H1 (cell line): ENCODE measurements around the gene IL23A.

Source experiments
- CEBPB ChIP-seq: IDR thresholded peaks from 2 replicates; pipeline ENCODE4 v1.6.1; 2012; ENCODE audit warnings: low read depth, low read length
- CTCF ChIP-seq, 3 experiments: IDR thresholded peaks; 1 replicate in 2 of 3; 2 replicates in 1 of 3; pipeline versions ENCODE4 v1.5.1 to v1.6.1; 2011; ENCODE audit warnings: low read length in 3 of 3, mild to moderate bottlenecking in 3 of 3, inconsistent platforms in 2 of 3, low read depth in 1 of 3, moderate library complexity in 1 of 3; ENCODE audit not compliant: insufficient read depth in 1 of 3; ENCODE audit errors: control extremely low read depth in 1 of 3
- EGR1 ChIP-seq: IDR thresholded peaks from 2 replicates; pipeline ENCODE4 v1.6.1; 2011; ENCODE audit warnings: low read depth, low read length, borderline replicate concordance
- GABPA ChIP-seq: IDR thresholded peaks from 2 replicates; pipeline ENCODE4 v1.6.1; 2011; ENCODE audit warnings: mild to moderate bottlenecking, low read length, moderate library complexity, borderline replicate concordance; ENCODE audit not compliant: insufficient read depth
- POLR2AphosphoS5 ChIP-seq: IDR thresholded peaks from 2 replicates; pipeline ENCODE4 v1.6.1; 2011; ENCODE audit warnings: low read depth, low read length
- RFX5 ChIP-seq: IDR thresholded peaks from 2 replicates; pipeline ENCODE4 v1.6.1; 2011; ENCODE audit warnings: low read depth, low read length, improper control_type of control experiment, borderline replicate concordance
- RNF2 ChIP-seq: fragments of 200-900, 300-1000 bp; sonication (generic); IDR thresholded peaks from 2 replicates; pipeline ENCODE4 v1.7.1; 2016; ENCODE audit warnings: borderline replicate concordance, low read depth, mild to moderate bottlenecking, antibody characterized with exemption, low read length; ENCODE audit not compliant: poor library complexity, severe bottlenecking; ENCODE audit errors: missing control alignments

DNA sequence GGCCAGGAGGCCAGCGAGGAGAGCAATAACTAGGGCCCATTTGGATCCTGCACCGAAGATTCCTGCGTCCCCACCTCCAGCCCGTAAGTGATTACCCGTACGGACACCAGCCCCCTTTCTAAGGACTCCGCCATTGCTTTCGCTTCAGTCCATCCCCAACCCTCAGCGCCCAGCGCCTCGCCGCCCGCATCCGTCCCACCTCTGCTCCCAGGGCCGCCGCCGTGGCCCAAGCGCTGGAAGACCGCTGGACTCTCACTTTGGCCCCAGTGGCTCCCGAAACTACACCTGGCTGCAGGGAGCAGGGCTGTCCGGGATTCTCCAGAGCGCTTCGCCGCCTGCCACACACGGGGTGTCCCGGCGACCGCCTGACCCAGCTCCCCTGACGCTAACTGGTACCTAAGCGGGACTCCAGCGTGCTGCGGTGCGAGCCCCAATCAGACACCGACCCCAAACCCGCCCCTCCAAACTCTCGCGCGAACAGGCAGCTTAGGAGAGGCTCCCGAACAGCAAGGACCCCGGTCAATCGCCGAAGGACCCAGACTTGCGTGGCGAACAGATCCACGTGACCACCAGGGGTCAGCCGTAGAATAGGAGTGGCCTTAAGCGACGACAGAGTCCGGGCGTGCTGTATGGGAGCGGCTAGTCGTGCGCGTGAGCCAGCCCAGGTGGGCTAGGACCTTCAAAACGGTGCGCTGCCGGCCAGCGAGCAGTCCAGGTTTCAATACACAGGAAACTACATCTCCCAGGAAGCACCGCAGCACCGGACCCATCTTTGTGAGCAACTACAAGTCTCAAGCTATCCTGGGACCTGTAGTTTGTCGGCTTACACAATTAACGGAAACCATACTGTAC, 22.8 kb upstream of the IL23A start, which contains the start of gene CNPY2:
- TF ChIP-seq EGR1 (no peak), CEBPB (no peak), CTCF (IDR thresholded peaks at IDR 0.05; ENCODE audit: control extremely low read depth in 1 of 3, insufficient read depth in 1 of 3, low read depth in 1 of 3, low read length in 3 of 3) (peak; percentile 20 to 44 (median 28)), RNF2 (no peak), POLR2AphosphoS5 (peak; percentile 89; the same call in 1 of the 2 replicates), RFX5 (no peak), GABPA (peak; percentile 70; the same call in 1 of the 2 replicates)
